Left colon (tissue), 2 donors: ENCODE data around the gene SOWAHD. TPM values are rescaled to one million over a fixed set of nuclear protein-coding genes. Genes with fewer than 3 reads are reported as not detected.
A peak's percentile ranks its signal among the peaks of the same experiment; 100 is the strongest.
"Not testable (repeated sequence)": the region's sequence is repeated elsewhere in the genome, so short reads cannot be mapped to it uniquely, and the experiment has no call there.

Experiments used
- ATAC-seq: fragments of 200-7000 bp; cut with Tn5 transposase; one replicate; pipeline ENCODE4 v1.9.1; 2020; ENCODE audit warnings: mild to moderate bottlenecking, moderate library complexity
- DNase-seq, 2 donors: peaks; one replicate each; pipeline ENCODE4 v3.0.0-alpha.2; 2020
- intact Hi-C, 2 donors: fragments of 100-400 bp; cut with DNase I in 1 of 2; cut with micrococcal nuclease in 1 of 2; formaldehyde crosslinking; loops; one replicate each; pipeline versions ENCODE4 v1.11.2 to v1.14.0; 2022; cut with DNase I, micrococcal nuclease
- total RNA-seq, 2 donors: library from RNA; stranded (reverse); fragmentation: NEBNext Ultra II Directional; extraction: Animal tissue kit (Norgen Biotek cat#: 25700); gene quantifications; one replicate each; pipeline ENCODE4 v1.2.1, GENCODE V29; 2021
- donor health status: DM: no; HTN: no; CAD: no.
- donor health status: DM: yes; HTN: yes; CAD: no.

SOWAHD gene
- total RNA-seq, 2 donors from 2014 or later, result 3.0 to 3.5 TPM

- DNase-seq (peak; percentile 33 to 38), ATAC-seq (no peak)
- intact Hi-C loops, result no loop called here
Measured at GRCh38 chrX:119755981-119756533, 2.3 kb upstream of the SOWAHD start.

- no peak for DNase-seq
- peak; percentile 24 for ATAC-seq
- intact Hi-C loops, result no loop called here
Measured at GRCh38 chrX:119756926-119757635, 1.3 kb upstream of the SOWAHD start.

GRCh38 chrX:119757646-119757978 lies 776 bp upstream of the SOWAHD start:
- intact Hi-C loops, result no loop called here
- no peak for DNase-seq
- ATAC-seq, result no peak

GRCh38 chrX:119758731-119759247 lies 401 bp downstream of the SOWAHD start:
- ATAC-seq (peak; percentile 66), DNase-seq (peak; percentile 48 to 65)
- intact Hi-C loops, result no loop called here

- DNase-seq (no peak), ATAC-seq (no peak)
- intact Hi-C loops, result no loop called here
Measured at GRCh38 chrX:119759248-119759766, 919 bp downstream of the SOWAHD start.

GRCh38 chrX:119760026-119760877 lies 1.9 kb downstream of the SOWAHD start:
- intact Hi-C loops, result no loop called here
- no peak for DNase-seq
- no peak for ATAC-seq

- ATAC-seq (no peak), DNase-seq (no peak)
- intact Hi-C loops, result no loop called here
Measured at GRCh38 chrX:119762718-119763117, 4.3 kb downstream of the SOWAHD start.

GRCh38 chrX:119763181-119763580 lies 4.8 kb downstream of the SOWAHD start:
- DNase-seq (no peak), ATAC-seq (no peak)
- intact Hi-C loops, result no loop called here

- DNase-seq, result no peak
- intact Hi-C loops, result no loop called here
- no peak for ATAC-seq
Measured at GRCh38 chrX:119763836-119764387, 5.5 kb downstream of the SOWAHD start.

GRCh38 chrX:119768436-119768835 lies 10.0 kb downstream of the SOWAHD start:
- DNase-seq, ATAC-seq, intact Hi-C loops: not testable (repeated sequence)

GRCh38 chrX:119769388-119769787 lies 11.0 kb downstream of the SOWAHD start:
- intact Hi-C loops, ATAC-seq, DNase-seq: not testable (repeated sequence)

- no peak for ATAC-seq
- no peak for DNase-seq
- intact Hi-C loops, result no loop called here
Measured at GRCh38 chrX:119775517-119776238, 17.3 kb downstream of the SOWAHD start.

- ATAC-seq (no peak), DNase-seq (no peak)
- intact Hi-C loops, result no loop called here
Measured at GRCh38 chrX:119778829-119779228, 20.4 kb downstream of the SOWAHD start.

GRCh38 chrX:119783026-119783425 lies 24.6 kb downstream of the SOWAHD start:
- DNase-seq, result no peak
- ATAC-seq, result no peak
- intact Hi-C loops, result no loop called here

GRCh38 chrX:119784747-119785446 lies 26.5 kb downstream of the SOWAHD start:
- ATAC-seq (peak; percentile 70), DNase-seq (peak; percentile 30 to 39)
- intact Hi-C loops, result no loop called here

- peak; percentile 36 for ATAC-seq
- DNase-seq, result peak; percentile 24 to 34
- intact Hi-C loops, result no loop called here
Measured at GRCh38 chrX:119790977-119791436, 32.6 kb downstream of the SOWAHD start.

GRCh38 chrX:119791437-119792231 lies 33.2 kb downstream of the SOWAHD start, which contains the start of gene RPL39:
TSS of gene RPL39 (minus strand) at chrX:119791630. CDS start at chrX:119791576, 54 bp downstream.
- DNase-seq (peak; percentile 86 to 87), ATAC-seq (peak; percentile 94)
- intact Hi-C loops, result no loop called here
